Measurements from ENCODE around the gene ARHGAP25.

DNA sequence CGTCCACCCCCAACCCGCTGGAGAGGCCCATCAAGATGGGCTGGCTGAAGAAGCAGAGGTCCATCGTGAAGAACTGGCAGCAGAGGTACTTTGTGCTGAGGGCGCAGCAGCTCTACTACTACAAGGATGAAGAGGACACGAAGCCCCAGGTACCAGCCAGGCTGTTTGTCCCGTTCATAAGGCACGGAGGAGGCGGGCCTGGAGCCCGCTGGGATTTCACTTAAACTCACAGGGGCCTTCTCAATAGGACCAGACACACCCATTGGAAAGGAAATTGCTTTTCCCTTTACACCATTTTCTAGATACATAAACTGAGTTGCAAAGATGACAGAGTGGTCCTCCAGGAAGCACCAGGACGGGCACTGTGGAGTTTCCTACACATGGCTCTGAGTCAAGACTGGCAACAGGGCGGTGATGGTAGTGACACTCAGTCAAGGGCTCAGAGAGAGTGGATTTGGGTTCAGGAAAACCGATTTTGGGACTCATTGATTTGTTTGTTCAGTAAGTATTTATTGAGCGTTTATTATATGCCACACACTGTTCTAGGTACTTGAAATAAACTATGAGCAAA, 40.7 kb downstream of the ARHGAP25 start:
- TF ChIP-seq, protein P1, sequence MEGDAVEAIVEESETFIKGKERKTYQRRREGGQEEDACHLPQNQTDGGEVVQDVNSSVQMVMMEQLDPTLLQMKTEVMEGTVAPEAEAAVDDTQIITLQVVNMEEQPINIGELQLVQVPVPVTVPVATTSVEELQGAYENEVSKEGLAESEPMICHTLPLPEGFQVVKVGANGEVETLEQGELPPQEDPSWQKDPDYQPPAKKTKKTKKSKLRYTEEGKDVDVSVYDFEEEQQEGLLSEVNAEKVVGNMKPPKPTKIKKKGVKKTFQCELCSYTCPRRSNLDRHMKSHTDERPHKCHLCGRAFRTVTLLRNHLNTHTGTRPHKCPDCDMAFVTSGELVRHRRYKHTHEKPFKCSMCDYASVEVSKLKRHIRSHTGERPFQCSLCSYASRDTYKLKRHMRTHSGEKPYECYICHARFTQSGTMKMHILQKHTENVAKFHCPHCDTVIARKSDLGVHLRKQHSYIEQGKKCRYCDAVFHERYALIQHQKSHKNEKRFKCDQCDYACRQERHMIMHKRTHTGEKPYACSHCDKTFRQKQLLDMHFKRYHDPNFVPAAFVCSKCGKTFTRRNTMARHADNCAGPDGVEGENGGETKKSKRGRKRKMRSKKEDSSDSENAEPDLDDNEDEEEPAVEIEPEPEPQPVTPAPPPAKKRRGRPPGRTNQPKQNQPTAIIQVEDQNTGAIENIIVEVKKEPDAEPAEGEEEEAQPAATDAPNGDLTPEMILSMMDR (conservative IDR thresholded peaks at IDR 0.05; ENCODE audit: low read depth, low read length): no peak
- no peak for TF ChIP-seq EZH2 (IDR thresholded peaks at IDR 0.05; ENCODE audit: borderline replicate concordance, low read depth, low read length, poor library complexity, severe bottlenecking)

Measured in A673 (cell line).